H1 (cell line): Measurements from ENCODE around the gene SERGEF. TPM values are rescaled to one million over a fixed set of nuclear protein-coding genes. Genes with fewer than 3 reads are reported as not detected.

Experiments used
- EGR1 ChIP-seq: IDR thresholded peaks from 2 replicates; pipeline ENCODE4 v1.6.1; 2011; ENCODE audit warnings: low read depth, low read length, borderline replicate concordance
- polyA plus RNA-seq, 7 experiments: library from polyadenylated mRNA; depleted of rRNA in 3 of 7; stranded (reverse) in 5 of 7; unstranded in 2 of 7; fragments of >200 nt in 5 of 7; fragments of 200-250 nt in 2 of 7; gene quantifications; 1 replicate in 5 of 7; 2 replicates in 1 of 7; 4 replicates in 1 of 7; pipeline versions ENCODE4 v1.2.1 to v1.2.3, GENCODE V29; 2011 to 2013; ENCODE audit warnings: missing spikeins in 2 of 7, mixed read lengths in 2 of 7
- total RNA-seq: library from RNA; stranded (reverse); fragmentation: NEBNext Ultra II Directional; extraction: Animal tissue kit (Norgen Biotek cat#: 25700); gene quantifications from 2 replicates; pipeline ENCODE4 v1.2.1, GENCODE V29; 2021

The SERGEF gene
- total and polyA plus RNA-seq, 2 of the 8 experiments (the other 6 are each of a cell fraction or from before 2014, with no cell fraction given) = 16.6 to 28.8 TPM

DNA sequence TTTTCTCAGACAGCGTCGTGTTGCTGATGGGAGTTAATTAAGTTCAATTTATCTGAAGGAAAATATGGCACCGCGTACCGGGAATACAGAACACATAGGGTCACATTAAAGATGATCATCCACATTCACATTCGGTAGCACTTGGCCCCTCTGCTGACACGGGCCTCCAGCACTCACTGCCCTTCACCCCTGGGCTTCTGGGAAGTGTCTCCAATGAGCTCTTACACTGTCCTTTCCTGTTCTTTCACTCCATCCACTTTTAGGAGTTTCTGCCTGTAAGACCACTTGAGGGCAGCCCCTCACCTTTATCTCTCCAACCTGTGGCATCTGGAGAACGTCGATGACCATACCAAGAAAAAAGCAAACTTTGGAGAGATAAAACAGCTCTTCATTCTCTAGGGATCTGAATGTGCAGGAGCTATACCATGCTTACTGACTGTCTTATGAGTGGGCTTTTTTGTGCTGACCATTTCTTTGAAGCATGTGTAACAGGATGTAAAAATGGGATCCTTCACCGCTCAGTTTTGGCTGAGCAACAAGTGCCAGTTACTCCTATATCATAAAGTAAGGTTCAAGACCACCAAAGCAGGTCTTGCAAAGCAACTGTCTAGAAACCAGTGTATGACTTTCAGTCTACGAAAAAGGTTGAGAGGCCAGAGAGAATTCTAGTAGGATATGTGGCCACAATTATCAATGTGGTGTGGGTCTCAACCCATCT is 1.1 kb upstream of the SERGEF start (continued):
- TF ChIP-seq EGR1 = no peak
- TF ChIP-seq, all 59 proteins: peak for 2
